GM19099 (cell line): ENCODE data around the gene TMEM94.

ENCODE experiments used
- POLR2A ChIP-seq: IDR thresholded peaks from 3 replicates; pipeline ENCODE4 v1.6.1; 2011; ENCODE audit warnings: low read depth; ENCODE audit not compliant: insufficient read length; ENCODE audit errors: extremely low read depth

The TMEM94 gene

DNA sequence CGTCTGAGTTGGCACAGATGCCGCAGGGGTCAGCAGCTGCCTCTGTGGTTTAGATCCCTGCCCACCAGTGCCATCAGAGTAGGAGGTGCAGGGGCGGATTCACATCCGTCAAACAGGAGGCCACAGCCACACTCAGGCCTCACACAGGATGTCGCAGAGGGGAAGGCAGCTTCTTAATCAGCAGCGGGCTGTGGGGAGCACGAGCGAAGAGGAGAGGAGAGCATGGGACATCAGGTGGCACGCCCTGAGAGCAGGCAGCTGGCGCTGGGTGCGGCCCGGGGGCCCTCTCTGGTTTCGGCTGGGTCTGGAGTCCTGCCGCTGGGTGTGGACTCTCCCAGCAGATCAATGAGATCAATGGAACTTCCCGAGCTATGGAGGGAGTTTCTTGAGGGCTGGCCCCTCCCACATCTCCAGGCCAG lies 78.7 kb downstream of the TMEM94 start:
- TF ChIP-seq POLR2A = no peak

DNA sequence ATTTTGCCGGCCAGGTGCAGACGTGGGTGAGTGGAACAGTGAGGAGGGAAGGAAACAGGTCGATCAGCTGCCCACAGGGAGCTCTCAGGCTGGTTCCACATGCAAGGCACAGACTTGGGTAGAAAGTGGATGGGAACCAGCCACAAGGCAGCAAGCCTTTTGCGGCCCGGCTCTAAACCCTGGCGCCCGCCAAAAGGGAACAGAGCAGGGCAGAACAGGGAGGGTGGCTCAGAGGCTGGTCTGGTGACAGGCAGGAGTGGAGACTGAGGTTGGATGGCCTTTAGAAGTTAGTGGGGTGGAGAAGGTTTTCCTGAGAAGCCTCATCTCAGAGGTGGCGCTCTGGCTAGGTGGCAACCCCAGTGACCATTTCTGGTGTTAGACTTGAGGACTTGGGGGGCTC lies 79.4 kb downstream of the TMEM94 start:
- no peak for TF ChIP-seq POLR2A

DNA sequence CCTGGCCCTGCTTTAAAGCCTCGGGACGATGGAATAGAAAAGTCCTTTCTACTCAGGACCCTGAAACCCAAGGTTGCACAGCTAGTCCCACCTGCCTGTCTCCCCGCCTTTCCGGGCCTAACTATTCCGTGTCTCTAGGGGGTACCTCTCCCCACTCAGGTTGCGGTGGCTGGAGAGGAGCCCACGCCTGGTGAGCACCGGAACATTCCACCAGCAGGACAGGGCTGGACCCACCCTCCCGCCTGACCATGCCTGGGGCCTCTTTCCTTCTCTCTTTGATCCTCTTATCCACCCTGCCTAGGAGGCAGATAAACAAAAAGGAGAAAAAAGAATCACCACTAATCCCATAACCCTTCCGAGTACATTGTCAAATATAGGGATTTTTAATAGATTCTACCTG lies 79.9 kb downstream of the TMEM94 start:
- no peak for TF ChIP-seq POLR2A

DNA sequence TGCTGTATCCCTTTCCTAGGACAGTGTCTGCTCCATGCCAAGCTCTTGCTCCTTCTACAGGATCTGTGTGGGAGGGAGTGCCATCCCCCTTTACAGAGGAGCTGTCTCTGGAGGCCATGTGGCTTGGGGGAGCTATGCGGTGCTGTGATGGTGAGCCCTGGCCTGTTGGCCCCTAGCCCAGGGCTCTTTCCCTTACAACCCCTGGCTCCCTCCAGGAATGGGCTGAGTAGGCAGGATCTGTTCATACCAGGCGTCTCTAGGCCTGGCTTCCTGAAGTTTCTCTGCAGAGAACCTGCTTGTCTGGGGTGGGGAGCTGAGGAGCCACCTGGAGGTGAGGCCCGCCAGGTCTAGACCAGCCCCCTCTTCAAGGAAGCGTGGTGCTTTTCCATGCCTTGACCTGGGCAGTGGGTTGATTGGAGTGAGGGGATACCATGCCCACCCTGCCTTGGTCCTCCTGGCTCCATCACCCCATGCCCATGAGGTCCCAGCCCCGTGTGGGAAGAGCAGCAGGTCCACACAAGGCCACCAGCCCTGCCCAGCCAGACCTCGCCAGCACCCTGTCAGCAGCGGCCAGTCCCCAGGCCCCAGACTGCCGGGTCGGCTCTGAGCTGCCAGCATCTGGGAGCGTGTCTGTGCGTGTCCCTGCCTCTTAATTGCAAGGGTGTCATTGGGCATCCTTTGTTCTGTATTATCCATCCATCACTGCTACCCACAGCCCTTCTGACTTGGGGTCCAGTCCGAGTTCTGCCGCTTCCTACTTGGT lies 83.7 kb downstream of the TMEM94 start:
- TF ChIP-seq POLR2A = no peak

DNA sequence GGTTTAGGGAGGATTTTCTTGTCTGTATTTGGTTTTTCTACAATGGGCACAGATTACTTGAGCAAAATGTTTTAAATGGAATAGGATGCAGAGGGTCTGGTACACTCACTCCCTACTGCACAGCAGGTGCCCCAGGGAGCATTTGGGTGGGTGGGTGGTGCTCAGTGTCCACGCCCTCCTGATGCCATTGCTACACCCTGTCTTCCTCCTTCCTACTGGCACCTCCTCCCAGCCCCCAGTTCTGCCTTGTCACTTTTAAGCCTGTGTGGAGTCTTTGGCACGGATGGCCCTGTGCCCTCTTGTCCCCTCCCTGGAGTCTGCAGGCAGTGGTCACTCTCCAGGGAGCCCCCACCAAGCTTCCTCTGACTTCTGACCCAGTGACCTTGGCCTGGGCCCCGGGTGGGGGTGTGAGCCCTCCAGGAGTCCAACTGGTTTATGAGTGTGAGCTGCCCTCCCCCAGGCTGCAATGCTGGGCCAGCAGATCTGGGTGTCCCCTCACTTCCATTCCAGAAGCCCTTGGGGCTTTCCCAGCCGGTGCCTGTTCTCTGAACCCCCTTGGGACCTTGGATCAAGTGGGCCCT lies 84.6 kb downstream of the TMEM94 start:
- no peak for TF ChIP-seq POLR2A

DNA sequence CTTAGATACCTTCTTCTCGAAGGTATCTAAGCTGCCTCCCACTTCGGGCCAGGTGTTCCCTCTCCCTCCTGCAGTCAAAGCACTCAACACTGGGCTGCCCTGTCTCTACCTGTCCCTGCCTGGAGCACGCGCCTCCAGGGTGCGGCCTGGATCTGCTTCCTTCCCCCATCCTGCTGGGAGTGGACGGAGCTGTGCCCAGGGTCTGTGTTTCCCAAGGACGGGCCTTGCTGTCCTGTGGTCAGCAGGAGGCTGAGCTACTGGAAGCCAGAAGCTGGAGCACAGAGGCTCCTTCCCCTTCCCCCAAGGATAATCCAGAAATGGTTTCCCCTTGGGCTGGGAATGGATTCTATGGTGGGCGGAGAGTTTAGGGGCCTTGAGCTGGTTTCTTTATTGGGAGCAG lies 85.8 kb downstream of the TMEM94 start:
- TF ChIP-seq POLR2A = no peak

DNA sequence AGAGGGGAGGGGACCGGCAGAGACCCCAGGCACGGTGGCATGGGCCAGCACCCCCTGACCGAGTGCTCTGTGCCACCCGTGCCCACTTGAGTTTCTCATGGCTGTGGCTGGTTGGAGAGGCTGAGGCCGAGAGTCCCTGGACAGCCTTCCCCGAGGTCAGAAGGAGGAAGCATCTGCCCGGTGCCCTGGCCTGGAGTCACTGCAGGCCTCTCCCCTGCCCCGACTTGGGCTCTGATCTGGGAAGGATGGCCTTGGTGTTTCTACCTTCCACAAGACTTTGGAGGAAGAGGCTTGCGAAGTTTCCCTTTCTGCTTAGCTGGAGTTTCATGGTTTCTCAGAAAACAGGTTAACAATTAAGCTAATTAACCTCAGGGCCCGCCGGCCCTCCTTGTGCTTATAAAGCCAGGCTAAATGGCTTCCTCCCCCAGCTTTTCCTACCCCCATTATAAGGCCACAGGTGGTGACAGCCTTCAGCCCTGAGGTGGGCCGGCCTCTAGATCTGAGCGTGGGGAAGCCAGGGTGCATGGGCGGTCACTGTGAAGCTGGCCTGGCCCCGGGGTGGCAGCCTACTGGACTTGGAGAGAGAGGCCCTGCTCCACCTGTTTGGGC lies 86.4 kb downstream of the TMEM94 start:
- TF ChIP-seq POLR2A = no peak

DNA sequence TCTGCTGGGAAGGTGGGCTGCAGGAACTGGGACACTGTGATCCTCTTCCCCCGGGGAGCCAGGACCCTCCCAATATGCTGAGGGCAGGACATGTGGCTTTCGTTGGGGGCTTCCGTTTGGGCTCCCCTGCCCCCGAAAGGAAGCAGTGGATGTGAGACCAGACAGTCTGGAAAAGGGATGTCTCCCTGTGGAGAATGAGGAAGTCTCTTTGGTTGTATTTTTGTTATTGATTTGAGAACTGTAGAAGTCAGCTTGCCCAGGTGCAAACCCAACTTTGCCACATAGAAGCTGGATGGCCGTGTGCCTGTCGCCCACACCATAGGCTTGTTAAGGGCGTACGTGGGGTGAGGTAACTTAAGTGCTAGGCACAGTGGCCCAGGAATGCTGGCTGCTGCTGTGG lies 87.8 kb downstream of the TMEM94 start:
- TF ChIP-seq POLR2A = no peak

DNA sequence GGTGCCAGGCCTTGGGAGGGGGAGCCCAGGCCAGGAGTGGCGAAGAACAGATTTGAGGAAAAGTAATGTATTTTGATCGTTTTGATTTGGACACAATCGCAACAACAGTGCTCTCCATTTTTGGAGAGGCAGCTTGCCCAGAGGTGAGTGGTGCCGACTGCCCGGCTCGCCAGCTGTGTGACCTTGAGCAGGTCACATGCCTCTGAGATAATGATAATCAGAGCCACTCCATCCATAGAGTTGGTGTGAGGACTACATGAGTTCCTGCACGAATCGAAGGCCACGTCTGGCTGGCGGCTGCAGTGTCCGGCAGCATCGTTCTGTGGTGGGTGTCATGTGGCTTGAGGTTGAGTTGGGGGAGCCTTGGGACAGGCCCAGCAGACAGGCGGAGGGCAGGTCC lies 89.7 kb downstream of the TMEM94 start:
- no peak for TF ChIP-seq POLR2A

DNA sequence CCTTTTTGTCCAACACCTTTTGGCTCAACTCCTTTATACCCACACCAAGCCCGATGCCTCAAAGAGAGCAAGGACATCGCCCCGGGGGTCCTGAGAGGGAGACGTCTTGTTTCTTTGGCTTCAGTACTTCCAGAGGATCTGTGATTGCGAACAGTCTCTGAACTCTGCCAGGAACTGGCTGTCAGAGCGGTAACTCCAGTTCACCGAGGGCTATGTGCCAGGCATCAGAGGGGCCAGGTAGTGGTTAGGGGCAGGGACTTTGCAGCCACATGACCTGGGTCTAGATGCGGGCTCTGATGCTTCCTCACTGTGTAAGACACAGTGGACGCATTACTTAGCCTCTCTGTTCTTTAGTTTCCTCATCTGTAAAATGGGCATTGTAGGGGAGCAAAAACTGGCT lies 90.7 kb downstream of the TMEM94 start:
- TF ChIP-seq POLR2A = no peak

DNA sequence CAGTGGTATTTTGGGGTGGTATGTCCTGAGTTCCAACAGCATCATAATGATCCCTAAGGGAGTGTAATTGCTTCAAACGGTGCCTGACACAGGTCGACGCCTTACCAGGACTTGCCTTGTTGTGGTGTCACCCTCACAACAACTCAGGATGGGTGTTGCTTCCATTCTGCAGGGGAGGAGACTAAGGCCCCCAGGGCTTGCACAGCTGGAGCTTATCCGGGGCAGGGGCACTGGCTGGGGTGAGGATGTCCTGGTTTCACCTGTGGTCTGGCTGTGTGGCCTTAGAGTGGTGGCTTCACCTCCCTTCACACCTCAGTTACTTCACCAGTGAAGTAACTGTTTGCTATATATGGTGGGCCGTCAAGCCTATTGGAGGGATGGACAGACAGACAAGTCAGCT lies 92.4 kb downstream of the TMEM94 start:
- no peak for TF ChIP-seq POLR2A
